ENCODE measurements around the gene COMMD4. TPM values are rescaled to one million over a fixed set of nuclear protein-coding genes. Genes with fewer than 3 reads are reported as not detected.
"Not testable (repeated sequence)": the region's sequence is repeated elsewhere in the genome, so short reads cannot be mapped to it uniquely, and the experiment has no call there.

Gene COMMD4
- total and polyA plus RNA-seq, 5 donors from 2014 or later, result 30.3 to 68.1 (median 47.5) TPM

GRCh38 chr15:75371486-75371885, 35.6 kb downstream of the COMMD4 start:
- Histone ChIP-seq H3K4me3 (ENCODE audit: low read depth, low read length) (no peak overlapping the region), H3K36me3 (ENCODE audit: control insufficient read depth, insufficient read depth, low read length) (peaks cover 59% of the 10 kb centered on the region), H3K9me3 (ENCODE audit: control insufficient read depth in 2 of 2, low read length in 2 of 2) (no peaks in the 10 kb centered on the region), H3K27me3 (ENCODE audit: control insufficient read depth, insufficient read depth, low read length) (no peaks in the 10 kb centered on the region), H3K27ac (ENCODE audit: insufficient read depth, low read length, poor library complexity, severe bottlenecking) (no peak overlapping the region), H3K4me1 (ENCODE audit: control insufficient read depth, insufficient read depth, low read length, poor library complexity, severe bottlenecking) (peaks cover 22% of the 10 kb centered on the region)
- no peak overlapping the region for H3K27ac Mint-ChIP-seq
- ATAC-seq (ENCODE audit: low read depth in 2 of 2), result no peak
- H3K9me3 Mint-ChIP-seq, result no peaks in the 10 kb centered on the region
- peaks cover 9 to 31% (median 26%) of the 10 kb centered on the region in 4 donors for H3K4me1 Mint-ChIP-seq
- H3K27me3 Mint-ChIP-seq, result no peaks in the 10 kb centered on the region
- no peak overlapping the region for H3K4me3 Mint-ChIP-seq
- peaks cover 19% of the 10 kb centered on the region for H3K36me3 Mint-ChIP-seq
- no peak for DNase-seq

- peaks cover 22% of the 10 kb centered on the region for H3K36me3 Mint-ChIP-seq
- no peak overlapping the region for H3K4me3 ChIP-seq (ENCODE audit: low read depth, low read length)
- no peaks in the 10 kb centered on the region for H3K27me3 ChIP-seq (ENCODE audit: control insufficient read depth, insufficient read depth, low read length)
- no peak overlapping the region for H3K27ac Mint-ChIP-seq
- peaks cover 17% of the 10 kb centered on the region for H3K4me1 ChIP-seq (ENCODE audit: control insufficient read depth, insufficient read depth, low read length, poor library complexity, severe bottlenecking)
- H3K9me3 ChIP-seq (ENCODE audit: control insufficient read depth in 2 of 2, low read length in 2 of 2), result no peaks in the 10 kb centered on the region
- no peak overlapping the region for H3K4me3 Mint-ChIP-seq
- no peak for DNase-seq
- ATAC-seq (ENCODE audit: low read depth in 2 of 2), result no peak
- H3K36me3 ChIP-seq (ENCODE audit: control insufficient read depth, insufficient read depth, low read length), result peaks cover 58% of the 10 kb centered on the region
- H3K9me3 Mint-ChIP-seq, result no peaks in the 10 kb centered on the region
- H3K27ac ChIP-seq (ENCODE audit: insufficient read depth, low read length, poor library complexity, severe bottlenecking), result no peak overlapping the region
- H3K4me1 Mint-ChIP-seq, result peaks cover 9 to 31% (median 22%) of the 10 kb centered on the region in 4 donors
- H3K27me3 Mint-ChIP-seq, result no peaks in the 10 kb centered on the region
These were observed 36.2 kb downstream of the COMMD4 start for GRCh38 chr15:75371901-75372688.

GRCh38 chr15:75380773-75381172, 44.9 kb downstream of the COMMD4 start:
- Mint-ChIP-seq H3K4me3 (no peak overlapping the region), H3K27me3 (no peaks in the 10 kb centered on the region), H3K36me3 (peaks cover 41% of the 10 kb centered on the region), H3K4me1 (peaks cover 0 to 5% (median 0%) of the 10 kb centered on the region in 4 donors), H3K9me3 (no peaks in the 10 kb centered on the region), H3K27ac (peak overlapping the region in 1 of 3 donors; percentile 29)
- Histone ChIP-seq H3K27me3 (ENCODE audit: control insufficient read depth, insufficient read depth, low read length) (no peaks in the 10 kb centered on the region), H3K9me3 (ENCODE audit: control insufficient read depth in 2 of 2, low read length in 2 of 2) (no peaks in the 10 kb centered on the region), H3K27ac (ENCODE audit: insufficient read depth, low read length, poor library complexity, severe bottlenecking) (no peak overlapping the region), H3K36me3 (ENCODE audit: control insufficient read depth, insufficient read depth, low read length) (peaks cover 82% of the 10 kb centered on the region), H3K4me1 (ENCODE audit: control insufficient read depth, insufficient read depth, low read length, poor library complexity, severe bottlenecking) (no peaks in the 10 kb centered on the region), H3K4me3 (ENCODE audit: low read depth, low read length) (no peak overlapping the region)
- ATAC-seq (ENCODE audit: low read depth in 2 of 2) (no peak), DNase-seq (no peak)

- not testable (repeated sequence) for H3K9me3 Mint-ChIP-seq; ATAC-seq (ENCODE audit: low read depth in 2 of 2); H3K4me1 ChIP-seq (ENCODE audit: control insufficient read depth, insufficient read depth, low read length, poor library complexity, severe bottlenecking); H3K4me3 ChIP-seq (ENCODE audit: low read depth, low read length); H3K27ac ChIP-seq (ENCODE audit: insufficient read depth, low read length, poor library complexity, severe bottlenecking); H3K4me1 Mint-ChIP-seq; H3K4me3 Mint-ChIP-seq; H3K27me3 Mint-ChIP-seq; DNase-seq; H3K27me3 ChIP-seq (ENCODE audit: control insufficient read depth, insufficient read depth, low read length); H3K9me3 ChIP-seq (ENCODE audit: control insufficient read depth in 2 of 2, low read length in 2 of 2)
- H3K36me3 ChIP-seq (ENCODE audit: control insufficient read depth, insufficient read depth, low read length), result peaks cover 87% of the 10 kb centered on the region
- Mint-ChIP-seq H3K36me3 (peaks cover 30% of the 10 kb centered on the region), H3K27ac (peak overlapping the region in 1 of 3 donors; percentile 9)
These were observed 48.1 kb downstream of the COMMD4 start for GRCh38 chr15:75383986-75384385.

Other genes starting within 250 kb of the COMMD4 start
- 19.5 TPM for gene C15orf39, start 134.2 kb upstream of the COMMD4 start, total RNA-seq
- gene C15orf39, start 134.2 kb upstream of the COMMD4 start, polyA plus RNA-seq, result 1 to 10 TPM; 1.2 to 2.3 (median 1.8) TPM
- gene GOLGA6C, start 77.7 kb upstream of the COMMD4 start, total RNA-seq, result not detected
- gene GOLGA6C, start 77.7 kb upstream of the COMMD4 start, polyA plus RNA-seq, result not detected
- not detected for gene GOLGA6D, start 53.2 kb upstream of the COMMD4 start, total RNA-seq
- not detected for gene GOLGA6D, start 53.2 kb upstream of the COMMD4 start, polyA plus RNA-seq
- 23.7 TPM for gene NEIL1, start 11.0 kb downstream of the COMMD4 start, total RNA-seq
- gene NEIL1, start 11.0 kb downstream of the COMMD4 start, polyA plus RNA-seq, result 1 to 10 TPM; 1.1 to 3.4 (median 1.4) TPM
- 353 TPM for gene MAN2C1, start 32.5 kb downstream of the COMMD4 start, total RNA-seq
- gene MAN2C1, start 32.5 kb downstream of the COMMD4 start, polyA plus RNA-seq, result 10 to 100 TPM; 21.4 to 32.9 (median 30.6) TPM
- 123 TPM for gene SIN3A, start 115.6 kb downstream of the COMMD4 start, total RNA-seq
- 10 to 100 TPM; 13.6 to 15.0 (median 14.8) TPM for gene SIN3A, start 115.6 kb downstream of the COMMD4 start, polyA plus RNA-seq
- gene PTPN9, start 243.3 kb downstream of the COMMD4 start, total RNA-seq, result 24.7 TPM
- gene PTPN9, start 243.3 kb downstream of the COMMD4 start, polyA plus RNA-seq, result 10 to 100 TPM; 18.3 to 29.8 (median 23.3) TPM

Data from CD4-positive, CD25-positive, alpha-beta regulatory T cell (primary cell).